Measurements from ENCODE around the gene NUDT17.

DNA sequence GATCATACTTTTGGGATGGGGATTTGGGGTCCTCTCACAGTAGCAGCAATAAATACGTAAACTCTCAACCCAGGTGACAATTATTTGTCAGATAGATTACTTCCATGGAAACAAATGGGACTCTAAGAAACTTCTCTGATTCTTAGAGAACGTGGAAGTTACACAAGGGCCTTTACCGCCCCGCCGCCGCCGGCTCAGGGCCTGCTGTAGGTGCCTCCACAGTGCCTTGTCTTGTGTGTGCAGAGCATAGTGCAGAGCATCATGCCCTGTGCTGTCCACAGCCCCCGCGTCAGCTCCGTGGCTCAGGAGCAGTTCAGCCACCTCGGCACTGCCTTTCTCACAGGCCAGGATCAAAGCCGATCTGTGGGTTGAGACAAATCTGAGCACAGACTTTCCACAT is 29.2 kb downstream of the NUDT17 start:
- TF ChIP-seq, protein P1, sequence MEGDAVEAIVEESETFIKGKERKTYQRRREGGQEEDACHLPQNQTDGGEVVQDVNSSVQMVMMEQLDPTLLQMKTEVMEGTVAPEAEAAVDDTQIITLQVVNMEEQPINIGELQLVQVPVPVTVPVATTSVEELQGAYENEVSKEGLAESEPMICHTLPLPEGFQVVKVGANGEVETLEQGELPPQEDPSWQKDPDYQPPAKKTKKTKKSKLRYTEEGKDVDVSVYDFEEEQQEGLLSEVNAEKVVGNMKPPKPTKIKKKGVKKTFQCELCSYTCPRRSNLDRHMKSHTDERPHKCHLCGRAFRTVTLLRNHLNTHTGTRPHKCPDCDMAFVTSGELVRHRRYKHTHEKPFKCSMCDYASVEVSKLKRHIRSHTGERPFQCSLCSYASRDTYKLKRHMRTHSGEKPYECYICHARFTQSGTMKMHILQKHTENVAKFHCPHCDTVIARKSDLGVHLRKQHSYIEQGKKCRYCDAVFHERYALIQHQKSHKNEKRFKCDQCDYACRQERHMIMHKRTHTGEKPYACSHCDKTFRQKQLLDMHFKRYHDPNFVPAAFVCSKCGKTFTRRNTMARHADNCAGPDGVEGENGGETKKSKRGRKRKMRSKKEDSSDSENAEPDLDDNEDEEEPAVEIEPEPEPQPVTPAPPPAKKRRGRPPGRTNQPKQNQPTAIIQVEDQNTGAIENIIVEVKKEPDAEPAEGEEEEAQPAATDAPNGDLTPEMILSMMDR (IDR thresholded peaks at IDR 0.05): no peak
- TF ChIP-seq RAD21 (IDR thresholded peaks at IDR 0.05; ENCODE audit: low read length) (no peak), GABPA (IDR thresholded peaks at IDR 0.05; ENCODE audit: low read depth) (no peak), GATA2 (CRISPR knock-in tag; IDR thresholded peaks at IDR 0.05) (no peak), JUND (IDR thresholded peaks at IDR 0.05) (no peak), NRF1 (IDR thresholded peaks at IDR 0.05; ENCODE audit: low read depth, low read length) (no peak), SIN3A (IDR thresholded peaks at IDR 0.05; ENCODE audit: borderline replicate concordance, low read depth, low read length) (no peak), POLR2AphosphoS5 (IDR thresholded peaks at IDR 0.05; ENCODE audit: low read depth, low read length) (no peak), TEAD4 (IDR thresholded peaks at IDR 0.05; ENCODE audit: borderline replicate concordance, insufficient read depth) (no peak), TAF1 (IDR thresholded peaks at IDR 0.05; ENCODE audit: borderline replicate concordance, low read depth, low read length) (no peak)
- TF ChIP-seq, protein P2, sequence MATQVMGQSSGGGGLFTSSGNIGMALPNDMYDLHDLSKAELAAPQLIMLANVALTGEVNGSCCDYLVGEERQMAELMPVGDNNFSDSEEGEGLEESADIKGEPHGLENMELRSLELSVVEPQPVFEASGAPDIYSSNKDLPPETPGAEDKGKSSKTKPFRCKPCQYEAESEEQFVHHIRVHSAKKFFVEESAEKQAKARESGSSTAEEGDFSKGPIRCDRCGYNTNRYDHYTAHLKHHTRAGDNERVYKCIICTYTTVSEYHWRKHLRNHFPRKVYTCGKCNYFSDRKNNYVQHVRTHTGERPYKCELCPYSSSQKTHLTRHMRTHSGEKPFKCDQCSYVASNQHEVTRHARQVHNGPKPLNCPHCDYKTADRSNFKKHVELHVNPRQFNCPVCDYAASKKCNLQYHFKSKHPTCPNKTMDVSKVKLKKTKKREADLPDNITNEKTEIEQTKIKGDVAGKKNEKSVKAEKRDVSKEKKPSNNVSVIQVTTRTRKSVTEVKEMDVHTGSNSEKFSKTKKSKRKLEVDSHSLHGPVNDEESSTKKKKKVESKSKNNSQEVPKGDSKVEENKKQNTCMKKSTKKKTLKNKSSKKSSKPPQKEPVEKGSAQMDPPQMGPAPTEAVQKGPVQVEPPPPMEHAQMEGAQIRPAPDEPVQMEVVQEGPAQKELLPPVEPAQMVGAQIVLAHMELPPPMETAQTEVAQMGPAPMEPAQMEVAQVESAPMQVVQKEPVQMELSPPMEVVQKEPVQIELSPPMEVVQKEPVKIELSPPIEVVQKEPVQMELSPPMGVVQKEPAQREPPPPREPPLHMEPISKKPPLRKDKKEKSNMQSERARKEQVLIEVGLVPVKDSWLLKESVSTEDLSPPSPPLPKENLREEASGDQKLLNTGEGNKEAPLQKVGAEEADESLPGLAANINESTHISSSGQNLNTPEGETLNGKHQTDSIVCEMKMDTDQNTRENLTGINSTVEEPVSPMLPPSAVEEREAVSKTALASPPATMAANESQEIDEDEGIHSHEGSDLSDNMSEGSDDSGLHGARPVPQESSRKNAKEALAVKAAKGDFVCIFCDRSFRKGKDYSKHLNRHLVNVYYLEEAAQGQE (IDR thresholded peaks at IDR 0.05; ENCODE audit: low read depth, low read length): no peak
- TF ChIP-seq, protein P3, sequence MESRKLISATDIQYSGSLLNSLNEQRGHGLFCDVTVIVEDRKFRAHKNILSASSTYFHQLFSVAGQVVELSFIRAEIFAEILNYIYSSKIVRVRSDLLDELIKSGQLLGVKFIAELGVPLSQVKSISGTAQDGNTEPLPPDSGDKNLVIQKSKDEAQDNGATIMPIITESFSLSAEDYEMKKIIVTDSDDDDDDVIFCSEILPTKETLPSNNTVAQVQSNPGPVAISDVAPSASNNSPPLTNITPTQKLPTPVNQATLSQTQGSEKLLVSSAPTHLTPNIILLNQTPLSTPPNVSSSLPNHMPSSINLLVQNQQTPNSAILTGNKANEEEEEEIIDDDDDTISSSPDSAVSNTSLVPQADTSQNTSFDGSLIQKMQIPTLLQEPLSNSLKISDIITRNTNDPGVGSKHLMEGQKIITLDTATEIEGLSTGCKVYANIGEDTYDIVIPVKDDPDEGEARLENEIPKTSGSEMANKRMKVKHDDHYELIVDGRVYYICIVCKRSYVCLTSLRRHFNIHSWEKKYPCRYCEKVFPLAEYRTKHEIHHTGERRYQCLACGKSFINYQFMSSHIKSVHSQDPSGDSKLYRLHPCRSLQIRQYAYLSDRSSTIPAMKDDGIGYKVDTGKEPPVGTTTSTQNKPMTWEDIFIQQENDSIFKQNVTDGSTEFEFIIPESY (IDR thresholded peaks at IDR 0.05; ENCODE audit: borderline replicate concordance, low read depth): no peak
